Neural progenitor cell (in vitro differentiated cells): ENCODE results near the gene BHLHA9. TPM values are rescaled to one million over a fixed set of nuclear protein-coding genes. Genes with fewer than 3 reads are reported as not detected.

Experiments used
- DNase-seq: peaks from one replicate; pipeline ENCODE4 v3.0.0-alpha.2; 2016; ENCODE audit warnings: low spot score
- H2AFZ ChIP-seq: fragments of 200-600 bp; sonication (generic); replicated peaks from 2 replicates; pipeline ENCODE4 v1.6.1; 2016; ENCODE audit warnings: antibody characterized with exemption
- H3F3A ChIP-seq: fragments of 200-600 bp; sonication (generic); 2 replicates; pipeline ENCODE4 v1.6.1; 2016; ENCODE audit warnings: antibody characterized with exemption, low read depth
- H3K27ac ChIP-seq: fragments of 200-600 bp; sonication (generic); 2 replicates; pipeline ENCODE4 v1.5.1; 2016; ENCODE audit warnings: mild to moderate bottlenecking
- H3K27me3 ChIP-seq: fragments of 200-600 bp; sonication (generic); 2 replicates; pipeline ENCODE4 v1.6.1; 2016; ENCODE audit warnings: mild to moderate bottlenecking, moderate library complexity
- H3K36me3 ChIP-seq: fragments of 200-600 bp; sonication (generic); 2 replicates; pipeline ENCODE4 v1.5.1; 2016
- H3K4me1 ChIP-seq: fragments of 200-600 bp; sonication (generic); 2 replicates; pipeline ENCODE4 v1.6.1; 2016; ENCODE audit warnings: mixed run types
- H3K4me2 ChIP-seq: fragments of 200-600 bp; sonication (generic); 2 replicates; pipeline ENCODE4 v1.6.1; 2016
- H3K4me3 ChIP-seq: fragments of 200-600 bp; sonication (generic); 2 replicates; pipeline ENCODE4 v1.5.1; 2016
- H3K79me2 ChIP-seq: fragments of 200-600 bp; sonication (generic); 2 replicates; pipeline ENCODE4 v1.6.1; 2016; ENCODE audit warnings: low read depth
- H3K9ac ChIP-seq: fragments of 200-600 bp; sonication (generic); 2 replicates; pipeline ENCODE4 v1.6.1; 2016
- H3K9me3 ChIP-seq: fragments of 200-600 bp; sonication (generic); 2 replicates; pipeline ENCODE4 v1.5.1; 2016; ENCODE audit warnings: low read depth
- H4K20me1 ChIP-seq: fragments of 200-600 bp; sonication (generic); 2 replicates; pipeline ENCODE4 v1.6.1; 2016; ENCODE audit warnings: low read depth
- H3K27ac Mint-ChIP-seq: 3 replicates; pipeline ENCODE4 v1.8.0; 2021; ENCODE audit warnings: mixed read lengths
- H3K27me3 Mint-ChIP-seq: 2 replicates; pipeline ENCODE4 v1.8.0; 2022; ENCODE audit warnings: low read depth, mild to moderate bottlenecking, inconsistent platforms, moderate library complexity, mixed read lengths; ENCODE audit not compliant: insufficient read depth
- H3K36me3 Mint-ChIP-seq: 3 replicates; pipeline ENCODE4 v1.8.0; 2021; ENCODE audit warnings: mixed read lengths
- H3K4me1 Mint-ChIP-seq: 3 replicates; pipeline ENCODE4 v1.8.0; 2021; ENCODE audit warnings: mixed read lengths
- H3K4me3 Mint-ChIP-seq: 3 replicates; pipeline ENCODE4 v1.8.0; 2021; ENCODE audit warnings: mild to moderate bottlenecking, moderate library complexity, mixed read lengths
- H3K9me3 Mint-ChIP-seq: 3 replicates; pipeline ENCODE4 v1.8.0; 2020; ENCODE audit warnings: mixed read lengths
- EZH2 ChIP-seq: fragments of 200-600 bp; sonication (generic); IDR thresholded peaks from 2 replicates; pipeline ENCODE4 v1.6.1; 2017; ENCODE audit warnings: antibody characterized with exemption, mild to moderate bottlenecking, moderate library complexity
- EZH2phosphoT487 ChIP-seq: fragments of 200-600 bp; sonication (generic); IDR thresholded peaks from 2 replicates; pipeline ENCODE4 v1.6.1; 2017; ENCODE audit warnings: antibody characterized with exemption
- total RNA-seq: library from RNA; depleted of rRNA; stranded (reverse); fragments of >200 nt; gene quantifications from 2 replicates; pipeline ENCODE4 v1.2.3, GENCODE V29; 2015; ENCODE audit warnings: low replicate concordance
- TF ChIP-seq, protein P1 (sequence below): fragments of 200-600 bp; sonication (generic); IDR thresholded peaks from 2 replicates; pipeline ENCODE4 v1.5.1; 2017; ENCODE audit warnings: antibody characterized with exemption, mild to moderate bottlenecking

Gene BHLHA9
- not detected in 2 replicates for total RNA-seq

DNA sequence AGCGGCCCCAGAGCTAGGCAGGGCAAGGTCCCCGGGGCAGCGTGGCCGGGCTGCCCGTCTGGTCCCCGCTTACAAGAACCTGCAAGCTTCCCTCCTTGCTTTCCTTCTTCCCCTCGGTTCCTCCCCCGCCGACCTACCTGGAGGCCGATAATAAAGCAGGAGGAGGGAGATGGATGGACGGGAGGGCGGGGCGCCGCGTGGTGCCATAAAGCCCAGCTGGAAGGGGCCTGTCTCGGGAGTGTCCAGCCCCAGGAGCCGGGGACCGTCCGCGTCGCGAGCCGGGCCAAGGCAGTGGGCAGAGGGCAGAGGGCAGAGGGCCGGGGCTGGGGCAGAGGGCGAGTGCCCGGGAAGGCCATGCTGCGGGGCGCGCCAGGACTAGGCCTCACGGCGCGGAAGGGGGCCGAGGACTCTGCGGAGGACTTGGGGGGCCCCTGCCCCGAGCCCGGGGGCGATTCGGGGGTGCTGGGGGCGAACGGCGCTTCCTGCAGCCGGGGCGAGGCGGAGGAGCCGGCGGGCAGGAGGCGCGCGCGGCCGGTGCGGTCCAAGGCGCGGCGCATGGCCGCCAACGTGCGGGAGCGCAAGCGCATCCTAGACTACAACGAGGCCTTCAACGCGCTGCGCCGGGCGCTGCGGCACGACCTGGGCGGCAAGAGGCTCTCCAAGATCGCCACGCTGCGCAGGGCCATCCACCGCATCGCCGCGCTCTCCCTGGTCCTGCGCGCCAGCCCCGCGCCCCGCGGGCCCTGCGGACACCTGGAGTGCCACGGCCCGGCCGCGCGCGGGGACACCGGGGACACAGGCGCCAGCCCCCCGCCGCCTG, at the start of gene BHLHA9:
BHLHA9 (plus strand) TSS at position 235 of the 820 bp plus-strand sequence; CDS start at position 355, 120 bp downstream.
- peak within 1 kb of the TSS; percentile 94 for H3K4me3 Mint-ChIP-seq
- no peaks in the 10 kb centered on the region for H3K36me3 Mint-ChIP-seq
- no peak within 1 kb of the TSS for H3K4me2 ChIP-seq
- H3K4me1 ChIP-seq, result no peaks in the 10 kb centered on the region
- no peaks in the 10 kb centered on the region for H3K27me3 ChIP-seq
- H3K27ac Mint-ChIP-seq, result no peak within 1 kb of the TSS
- H3K79me2 ChIP-seq, result no peaks in the 10 kb centered on the region
- H3K36me3 ChIP-seq, result no peaks in the 10 kb centered on the region
- H3K4me3 ChIP-seq, result no peak within 1 kb of the TSS
- peaks cover 20% of the 10 kb centered on the region for H3K27me3 Mint-ChIP-seq
- H3K4me1 Mint-ChIP-seq, result peaks cover 15% of the 10 kb centered on the region
- H3F3A ChIP-seq, result peaks cover 24% of the 10 kb centered on the region
- no peak within 1 kb of the TSS for H3K9ac ChIP-seq
- TF ChIP-seq EZH2phosphoT487 (no peak), EZH2 (no peak)
- TF ChIP-seq, protein P1, sequence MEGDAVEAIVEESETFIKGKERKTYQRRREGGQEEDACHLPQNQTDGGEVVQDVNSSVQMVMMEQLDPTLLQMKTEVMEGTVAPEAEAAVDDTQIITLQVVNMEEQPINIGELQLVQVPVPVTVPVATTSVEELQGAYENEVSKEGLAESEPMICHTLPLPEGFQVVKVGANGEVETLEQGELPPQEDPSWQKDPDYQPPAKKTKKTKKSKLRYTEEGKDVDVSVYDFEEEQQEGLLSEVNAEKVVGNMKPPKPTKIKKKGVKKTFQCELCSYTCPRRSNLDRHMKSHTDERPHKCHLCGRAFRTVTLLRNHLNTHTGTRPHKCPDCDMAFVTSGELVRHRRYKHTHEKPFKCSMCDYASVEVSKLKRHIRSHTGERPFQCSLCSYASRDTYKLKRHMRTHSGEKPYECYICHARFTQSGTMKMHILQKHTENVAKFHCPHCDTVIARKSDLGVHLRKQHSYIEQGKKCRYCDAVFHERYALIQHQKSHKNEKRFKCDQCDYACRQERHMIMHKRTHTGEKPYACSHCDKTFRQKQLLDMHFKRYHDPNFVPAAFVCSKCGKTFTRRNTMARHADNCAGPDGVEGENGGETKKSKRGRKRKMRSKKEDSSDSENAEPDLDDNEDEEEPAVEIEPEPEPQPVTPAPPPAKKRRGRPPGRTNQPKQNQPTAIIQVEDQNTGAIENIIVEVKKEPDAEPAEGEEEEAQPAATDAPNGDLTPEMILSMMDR, result no peak
- H3K9me3 Mint-ChIP-seq, result peaks cover 2% of the 10 kb centered on the region
- DNase-seq, result no peak
- H4K20me1 ChIP-seq, result no peaks in the 10 kb centered on the region
- no peaks in the 10 kb centered on the region for H3K9me3 ChIP-seq
- H3K27ac ChIP-seq, result no peak within 1 kb of the TSS
- H2AFZ ChIP-seq, result no peak within 1 kb of the TSS

GRCh38 chr17:1221209-1221608, 49.0 kb upstream of the BHLHA9 start:
- no peak overlapping the region for H3K27ac ChIP-seq
- peaks cover 12% of the 10 kb centered on the region for H3K4me1 ChIP-seq
- no peak overlapping the region for H2AFZ ChIP-seq
- no peak overlapping the region for H3K4me2 ChIP-seq
- H3K79me2 ChIP-seq, result no peaks in the 10 kb centered on the region
- Mint-ChIP-seq H3K27ac (no peak overlapping the region), H3K36me3 (no peaks in the 10 kb centered on the region), H3K4me1 (peaks cover 14% of the 10 kb centered on the region), H3K27me3 (peaks cover 20% of the 10 kb centered on the region), H3K9me3 (no peaks in the 10 kb centered on the region), H3K4me3 (no peak overlapping the region)
- H3K9me3 ChIP-seq, result no peaks in the 10 kb centered on the region
- H3K4me3 ChIP-seq, result no peak overlapping the region
- no peak for DNase-seq
- H3K27me3 ChIP-seq, result peaks cover 35% of the 10 kb centered on the region
- TF ChIP-seq EZH2phosphoT487, result no peak
- TF ChIP-seq, protein P1, result no peak
- TF ChIP-seq EZH2, result no peak
- H3K9ac ChIP-seq, result no peak overlapping the region
- no peaks in the 10 kb centered on the region for H4K20me1 ChIP-seq
- peaks cover 12% of the 10 kb centered on the region for H3F3A ChIP-seq
- no peaks in the 10 kb centered on the region for H3K36me3 ChIP-seq

- no peaks in the 10 kb centered on the region for H3K36me3 ChIP-seq
- Mint-ChIP-seq H3K4me3 (no peak overlapping the region), H3K27ac (no peak overlapping the region), H3K4me1 (peaks cover 3% of the 10 kb centered on the region), H3K9me3 (no peaks in the 10 kb centered on the region), H3K27me3 (peaks cover 28% of the 10 kb centered on the region), H3K36me3 (no peaks in the 10 kb centered on the region)
- peaks cover 46% of the 10 kb centered on the region for H3K27me3 ChIP-seq
- H3K4me1 ChIP-seq, result peaks cover under 1% of the 10 kb centered on the region
- H4K20me1 ChIP-seq, result no peaks in the 10 kb centered on the region
- no peak for DNase-seq
- no peak for TF ChIP-seq EZH2
- TF ChIP-seq EZH2phosphoT487, result no peak
- TF ChIP-seq, protein P1, result no peak
- no peak overlapping the region for H3K27ac ChIP-seq
- no peak overlapping the region for H2AFZ ChIP-seq
- H3K4me3 ChIP-seq, result no peak overlapping the region
- H3K4me2 ChIP-seq, result no peak overlapping the region
- no peaks in the 10 kb centered on the region for H3K9me3 ChIP-seq
- H3K79me2 ChIP-seq, result no peaks in the 10 kb centered on the region
- no peak overlapping the region for H3K9ac ChIP-seq
- H3F3A ChIP-seq, result peaks cover 16% of the 10 kb centered on the region
Measured at GRCh38 chr17:1222321-1222720, 47.9 kb upstream of the BHLHA9 start.
